D721Med (cell line): Measurements from ENCODE around the gene MAST4.

Experiments
- DNase-seq: peaks from one replicate; pipeline ENCODE4 v3.0.0; 2011; ENCODE audit warnings: low spot score; ENCODE audit not compliant: insufficient read length
- FAIRE-seq: peaks from 2 replicates; lab custom pipeline; 2011; peaks lifted over from hg19 to GRCh38; lab: Jason Lieb, UNC
- CTCF ChIP-seq: IDR thresholded peaks from 2 replicates; pipeline ENCODE4 v1.5.1; 2012; ENCODE audit warnings: mild to moderate bottlenecking, control low read depth; ENCODE audit not compliant: insufficient read depth; ENCODE audit errors: missing control alignments

Gene MAST4

DNA sequence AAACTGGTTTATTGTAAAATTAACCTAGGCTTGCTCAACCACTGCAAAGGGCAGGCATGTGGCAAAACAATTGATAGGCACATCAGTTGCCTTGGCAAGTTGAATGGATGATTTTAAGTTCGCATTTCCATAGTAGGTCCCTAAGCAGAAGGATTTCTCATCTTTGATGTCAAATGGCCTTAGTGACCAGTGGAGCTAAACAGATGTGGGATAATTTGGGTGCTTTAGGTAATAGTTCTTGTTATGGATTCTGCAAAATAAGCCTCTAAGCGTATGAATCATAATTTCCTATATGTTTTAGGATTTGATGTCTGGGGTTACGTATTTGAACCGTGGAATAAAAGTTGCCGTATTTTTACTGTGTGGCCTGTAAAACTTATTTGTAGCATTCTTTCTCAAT lies 418.0 kb downstream of the MAST4 start:
- no peak for DNase-seq
- no peak for FAIRE-seq
- no peak for TF ChIP-seq CTCF

DNA sequence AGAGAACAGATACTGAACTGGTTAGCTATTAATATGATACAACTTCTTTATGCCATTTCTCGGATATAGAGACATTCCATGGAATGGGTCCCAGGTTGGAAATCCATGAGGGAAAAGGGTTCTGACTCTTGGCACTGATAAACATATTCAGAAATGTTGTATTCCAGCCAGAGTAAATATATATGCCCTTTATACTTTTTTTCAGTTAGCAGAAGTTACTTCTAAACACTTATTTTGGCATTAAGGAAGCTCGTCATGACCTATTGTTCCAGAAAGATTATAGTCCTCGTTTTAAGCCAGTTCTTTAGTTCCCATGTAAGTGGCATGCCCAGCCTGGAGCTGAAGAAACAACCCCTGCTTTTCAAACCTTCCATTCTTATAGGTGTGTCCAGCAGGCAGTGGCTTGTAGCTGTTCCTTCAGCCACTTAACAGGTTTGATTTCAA lies 418.8 kb downstream of the MAST4 start:
- DNase-seq = no peak
- no peak for FAIRE-seq
- TF ChIP-seq CTCF = no peak

GRCh38 chr5:67015541-67016191 lies 419.5 kb downstream of the MAST4 start:
- DNase-seq (no peak), FAIRE-seq (no peak)
- no peak for TF ChIP-seq CTCF

- FAIRE-seq (peak; percentile 93), DNase-seq (no peak)
- no peak for TF ChIP-seq CTCF
Measured at GRCh38 chr5:67019065-67019845, 423.1 kb downstream of the MAST4 start.

- no peak for TF ChIP-seq CTCF
- FAIRE-seq (peak; percentile 48), DNase-seq (no peak)
Measured at GRCh38 chr5:67020096-67020615, 424.0 kb downstream of the MAST4 start.

- DNase-seq = no peak
- FAIRE-seq = peak; percentile 25
- no peak for TF ChIP-seq CTCF
Measured at GRCh38 chr5:67021031-67021430, 424.8 kb downstream of the MAST4 start.
